ENCODE measurements around the gene SERPINE3.

The SERPINE3 gene

DNA sequence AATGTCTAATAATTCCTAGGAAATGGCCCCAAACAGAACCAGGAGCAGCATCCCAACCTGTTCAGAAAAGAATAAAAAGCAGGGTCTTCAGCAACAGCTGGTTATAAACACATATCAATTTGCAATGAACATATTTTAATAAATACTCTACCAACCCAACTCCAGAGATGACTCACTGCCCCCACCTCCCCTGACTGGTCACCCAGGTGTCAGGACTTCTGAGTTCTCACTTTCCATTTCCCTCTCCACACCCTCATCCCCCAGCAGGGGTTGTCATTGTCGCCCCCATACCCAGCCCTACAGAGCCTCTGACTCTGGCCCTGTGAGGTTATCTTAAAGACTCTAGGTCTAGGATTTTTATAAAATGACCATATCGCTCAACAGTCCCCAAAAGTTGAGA lies 6.9 kb downstream of the SERPINE3 start:
- no peak for TF ChIP-seq YY1 (IDR thresholded peaks at IDR 0.05; ENCODE audit: insufficient read depth, insufficient read length)
- TF ChIP-seq ZNF274 (IDR thresholded peaks at IDR 0.05; ENCODE audit: low read depth, low read length): no peak
- TF ChIP-seq SUZ12 (IDR thresholded peaks at IDR 0.05; ENCODE audit: extremely low read depth, insufficient read depth, insufficient read length): no peak
- Histone ChIP-seq H3K27me3 (ENCODE audit: insufficient read depth, insufficient read length) (no peaks in the 10 kb centered on the region), H3K4me1 (ENCODE audit: insufficient read depth, insufficient read length) (no peaks in the 10 kb centered on the region), H3K9me3 (ENCODE audit: insufficient read depth, low read length) (no peaks in the 10 kb centered on the region), H3K36me3 (ENCODE audit: insufficient read depth, insufficient read length, low read length) (no peaks in the 10 kb centered on the region), H3K9ac (ENCODE audit: insufficient read length, low read depth) (no peak overlapping the region), H3K4me3 (ENCODE audit: insufficient read length, low read depth) (no peak overlapping the region)
- DNase-seq (ENCODE audit: low read depth, low spot score): no peak

- no peaks in the 10 kb centered on the region for H3K27me3 ChIP-seq (ENCODE audit: insufficient read depth, insufficient read length)
- H3K9ac ChIP-seq (ENCODE audit: insufficient read length, low read depth): no peak overlapping the region
- H3K4me3 ChIP-seq (ENCODE audit: insufficient read length, low read depth): no peak overlapping the region
- H3K9me3 ChIP-seq (ENCODE audit: insufficient read depth, low read length): no peaks in the 10 kb centered on the region
- H3K4me1 ChIP-seq (ENCODE audit: insufficient read depth, insufficient read length): no peaks in the 10 kb centered on the region
- TF ChIP-seq ZNF274 (IDR thresholded peaks at IDR 0.05; ENCODE audit: low read depth, low read length): no peak
- no peak for TF ChIP-seq SUZ12 (IDR thresholded peaks at IDR 0.05; ENCODE audit: extremely low read depth, insufficient read depth, insufficient read length)
- no peak for TF ChIP-seq YY1 (IDR thresholded peaks at IDR 0.05; ENCODE audit: insufficient read depth, insufficient read length)
- DNase-seq (ENCODE audit: low read depth, low spot score): no peak
- H3K36me3 ChIP-seq (ENCODE audit: insufficient read depth, insufficient read length, low read length): no peaks in the 10 kb centered on the region
Measured at GRCh38 chr13:51347099-51347498, 7.6 kb downstream of the SERPINE3 start.

DNA sequence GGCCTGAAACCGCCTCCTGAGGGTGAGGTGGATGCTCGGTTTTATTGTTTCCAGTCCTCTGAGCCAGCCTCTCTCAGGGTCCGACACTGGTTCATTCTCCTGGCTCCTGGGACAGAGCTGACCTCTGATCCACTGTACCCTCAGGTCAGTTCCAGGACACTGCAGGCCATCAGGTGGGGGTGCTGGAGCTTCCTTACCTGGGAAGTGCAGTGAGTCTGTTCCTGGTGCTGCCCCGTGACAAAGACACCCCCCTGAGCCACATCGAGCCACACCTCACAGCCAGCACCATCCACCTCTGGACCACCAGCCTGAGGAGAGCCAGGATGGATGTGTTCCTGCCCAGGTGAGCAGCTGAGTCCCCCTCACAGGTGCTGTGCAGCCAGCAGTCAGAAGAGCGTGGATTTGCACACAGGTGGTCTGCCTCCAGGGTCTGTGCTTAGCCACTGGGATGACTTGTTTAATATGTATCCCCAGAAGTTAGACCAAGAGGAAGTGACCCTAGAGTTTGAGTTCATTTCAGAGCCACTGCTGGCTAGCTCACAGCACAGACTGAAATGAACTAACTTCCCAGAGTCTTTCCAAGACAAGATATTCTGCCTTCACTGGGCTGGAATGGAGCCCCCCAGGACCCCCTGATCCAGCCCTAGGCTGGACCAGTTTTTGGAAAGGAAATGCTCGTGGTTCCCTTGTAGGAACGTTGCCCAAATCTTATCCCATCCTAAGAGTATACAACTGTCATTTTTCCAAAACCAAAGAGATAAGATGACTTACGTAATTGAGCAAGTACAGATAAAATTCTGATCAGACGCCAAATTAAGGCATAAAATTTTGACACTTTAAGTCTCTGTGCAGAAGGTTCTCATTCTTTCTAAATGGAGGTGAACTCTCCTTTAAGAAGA lies 8.8 kb downstream of the SERPINE3 start:
- Histone ChIP-seq H3K9ac (ENCODE audit: insufficient read length, low read depth) (no peak overlapping the region), H3K27me3 (ENCODE audit: insufficient read depth, insufficient read length) (no peaks in the 10 kb centered on the region), H3K9me3 (ENCODE audit: insufficient read depth, low read length) (no peaks in the 10 kb centered on the region), H3K36me3 (ENCODE audit: insufficient read depth, insufficient read length, low read length) (no peaks in the 10 kb centered on the region), H3K4me1 (ENCODE audit: insufficient read depth, insufficient read length) (no peaks in the 10 kb centered on the region), H3K4me3 (ENCODE audit: insufficient read length, low read depth) (no peak overlapping the region)
- DNase-seq (ENCODE audit: low read depth, low spot score): no peak
- no peak for TF ChIP-seq SUZ12 (IDR thresholded peaks at IDR 0.05; ENCODE audit: extremely low read depth, insufficient read depth, insufficient read length)
- TF ChIP-seq ZNF274 (IDR thresholded peaks at IDR 0.05; ENCODE audit: low read depth, low read length): no peak
- no peak for TF ChIP-seq YY1 (IDR thresholded peaks at IDR 0.05; ENCODE audit: insufficient read depth, insufficient read length)

DNA sequence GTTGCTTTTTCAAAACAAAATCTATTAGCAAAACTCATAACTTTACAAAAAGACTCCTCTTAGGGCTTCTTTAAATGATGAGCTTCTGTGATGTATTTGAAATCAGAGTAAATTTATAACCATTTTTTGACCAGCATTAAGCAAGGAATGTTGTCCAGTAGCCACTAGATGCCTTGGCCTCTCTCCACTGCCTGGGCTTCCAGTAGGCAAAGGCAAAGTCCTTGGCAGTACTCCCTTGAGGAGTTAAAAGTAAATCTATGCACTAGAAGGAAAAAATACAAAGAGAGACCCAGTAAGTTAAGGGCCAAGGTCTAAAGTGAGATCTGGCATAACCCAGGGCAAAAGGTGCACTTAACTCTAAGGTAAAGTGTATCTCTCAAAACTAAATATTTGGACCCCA lies 9.5 kb downstream of the SERPINE3 start:
- TF ChIP-seq SUZ12 (IDR thresholded peaks at IDR 0.05; ENCODE audit: extremely low read depth, insufficient read depth, insufficient read length) (no peak), YY1 (IDR thresholded peaks at IDR 0.05; ENCODE audit: insufficient read depth, insufficient read length) (no peak), ZNF274 (IDR thresholded peaks at IDR 0.05; ENCODE audit: low read depth, low read length) (no peak)

GRCh38 chr13:51355217-51355616 lies 15.7 kb downstream of the SERPINE3 start:
- Histone ChIP-seq H3K36me3 (ENCODE audit: insufficient read depth, insufficient read length, low read length) (no peaks in the 10 kb centered on the region), H3K27me3 (ENCODE audit: insufficient read depth, insufficient read length) (no peaks in the 10 kb centered on the region), H3K9ac (ENCODE audit: insufficient read length, low read depth) (no peak overlapping the region), H3K4me3 (ENCODE audit: insufficient read length, low read depth) (no peak overlapping the region), H3K4me1 (ENCODE audit: insufficient read depth, insufficient read length) (no peaks in the 10 kb centered on the region), H3K9me3 (ENCODE audit: insufficient read depth, low read length) (no peaks in the 10 kb centered on the region)
- TF ChIP-seq SUZ12 (IDR thresholded peaks at IDR 0.05; ENCODE audit: extremely low read depth, insufficient read depth, insufficient read length) (no peak), YY1 (IDR thresholded peaks at IDR 0.05; ENCODE audit: insufficient read depth, insufficient read length) (no peak), ZNF274 (IDR thresholded peaks at IDR 0.05; ENCODE audit: low read depth, low read length) (no peak)
- DNase-seq (ENCODE audit: low read depth, low spot score): no peak

More for the DNA sequence above, 9.5 kb downstream of the SERPINE3 start:
- H3K36me3 ChIP-seq (ENCODE audit: insufficient read depth, insufficient read length, low read length): no peaks in the 10 kb centered on the region
- no peaks in the 10 kb centered on the region for H3K9me3 ChIP-seq (ENCODE audit: insufficient read depth, low read length)
- H3K4me1 ChIP-seq (ENCODE audit: insufficient read depth, insufficient read length): no peaks in the 10 kb centered on the region
- no peaks in the 10 kb centered on the region for H3K27me3 ChIP-seq (ENCODE audit: insufficient read depth, insufficient read length)
- no peak overlapping the region for H3K4me3 ChIP-seq (ENCODE audit: insufficient read length, low read depth)
- no peak overlapping the region for H3K9ac ChIP-seq (ENCODE audit: insufficient read length, low read depth)
- no peak for DNase-seq (ENCODE audit: low read depth, low spot score)

- no peak for DNase-seq (ENCODE audit: low read depth, low spot score)
- H3K36me3 ChIP-seq (ENCODE audit: insufficient read depth, insufficient read length, low read length): no peaks in the 10 kb centered on the region
- H3K9me3 ChIP-seq (ENCODE audit: insufficient read depth, low read length): no peaks in the 10 kb centered on the region
- no peak overlapping the region for H3K4me3 ChIP-seq (ENCODE audit: insufficient read length, low read depth)
- H3K4me1 ChIP-seq (ENCODE audit: insufficient read depth, insufficient read length): no peaks in the 10 kb centered on the region
- no peaks in the 10 kb centered on the region for H3K27me3 ChIP-seq (ENCODE audit: insufficient read depth, insufficient read length)
- TF ChIP-seq SUZ12 (IDR thresholded peaks at IDR 0.05; ENCODE audit: extremely low read depth, insufficient read depth, insufficient read length) (no peak), ZNF274 (IDR thresholded peaks at IDR 0.05; ENCODE audit: low read depth, low read length) (no peak), YY1 (IDR thresholded peaks at IDR 0.05; ENCODE audit: insufficient read depth, insufficient read length) (no peak)
- no peak overlapping the region for H3K9ac ChIP-seq (ENCODE audit: insufficient read length, low read depth)
Measured at GRCh38 chr13:51357928-51358595, 18.6 kb downstream of the SERPINE3 start.

GRCh38 chr13:51359352-51359751 lies 19.9 kb downstream of the SERPINE3 start:
- Histone ChIP-seq H3K36me3 (ENCODE audit: insufficient read depth, insufficient read length, low read length) (no peaks in the 10 kb centered on the region), H3K9ac (ENCODE audit: insufficient read length, low read depth) (no peak overlapping the region), H3K4me3 (ENCODE audit: insufficient read length, low read depth) (no peak overlapping the region), H3K9me3 (ENCODE audit: insufficient read depth, low read length) (no peaks in the 10 kb centered on the region), H3K27me3 (ENCODE audit: insufficient read depth, insufficient read length) (no peaks in the 10 kb centered on the region), H3K4me1 (ENCODE audit: insufficient read depth, insufficient read length) (no peaks in the 10 kb centered on the region)
- no peak for TF ChIP-seq YY1 (IDR thresholded peaks at IDR 0.05; ENCODE audit: insufficient read depth, insufficient read length)
- TF ChIP-seq SUZ12 (IDR thresholded peaks at IDR 0.05; ENCODE audit: extremely low read depth, insufficient read depth, insufficient read length): no peak
- TF ChIP-seq ZNF274 (IDR thresholded peaks at IDR 0.05; ENCODE audit: low read depth, low read length): no peak
- no peak for DNase-seq (ENCODE audit: low read depth, low spot score)
